Stimulated activated naive CD4-positive, alpha-beta T cell treated with Interleukin-2 at 50 U/mL for 16 hours (primary cell): ENCODE results near the gene ROR1.

Source experiments
- DNase-seq: peaks from one replicate; lab custom pipeline; 2025; lab: John Stamatoyannopoulos, UW

ROR1 gene

GRCh38 chr1:63980740-63981407, 207.1 kb downstream of the ROR1 start:
- no peak for DNase-seq

GRCh38 chr1:63981408-63981773, 207.6 kb downstream of the ROR1 start:
- no peak for DNase-seq

- no peak for DNase-seq
These were observed 208.4 kb downstream of the ROR1 start for GRCh38 chr1:63982201-63982600.

GRCh38 chr1:63983391-63984256, 209.8 kb downstream of the ROR1 start:
- DNase-seq: no peak

- DNase-seq: no peak
These were observed 210.6 kb downstream of the ROR1 start for GRCh38 chr1:63984257-63984929.

GRCh38 chr1:63984930-63985290, 211.1 kb downstream of the ROR1 start:
- no peak for DNase-seq

- no peak for DNase-seq
These were observed 213.3 kb downstream of the ROR1 start for GRCh38 chr1:63987014-63987627.

- no peak for DNase-seq
These were observed 213.8 kb downstream of the ROR1 start for GRCh38 chr1:63987628-63988024.

GRCh38 chr1:63988941-63989340, 215.1 kb downstream of the ROR1 start:
- no peak for DNase-seq

- no peak for DNase-seq
These were observed 217.9 kb downstream of the ROR1 start for GRCh38 chr1:63991685-63992084.

GRCh38 chr1:64000021-64000420, 226.2 kb downstream of the ROR1 start:
- no peak for DNase-seq

GRCh38 chr1:64001038-64001437, 227.2 kb downstream of the ROR1 start:
- DNase-seq: no peak

GRCh38 chr1:64004451-64005025, 230.7 kb downstream of the ROR1 start:
- no peak for DNase-seq

- no peak for DNase-seq
These were observed 232.0 kb downstream of the ROR1 start for GRCh38 chr1:64005801-64006200.

- DNase-seq: no peak
These were observed 232.6 kb downstream of the ROR1 start for GRCh38 chr1:64006276-64007051.

- no peak for DNase-seq
These were observed 236.5 kb downstream of the ROR1 start for GRCh38 chr1:64010316-64010715.

- DNase-seq: no peak
These were observed 239.6 kb downstream of the ROR1 start for GRCh38 chr1:64013395-64013794.

- no peak for DNase-seq
These were observed 246.0 kb downstream of the ROR1 start for GRCh38 chr1:64019818-64020217.

GRCh38 chr1:64021066-64021465, 247.2 kb downstream of the ROR1 start:
- no peak for DNase-seq

- no peak for DNase-seq
These were observed 251.2 kb downstream of the ROR1 start for GRCh38 chr1:64025051-64025450.

- DNase-seq: no peak
These were observed 255.2 kb downstream of the ROR1 start for GRCh38 chr1:64029037-64029436.
